ENCODE results near the gene SYS1. TPM values are rescaled to one million over a fixed set of nuclear protein-coding genes. Genes with fewer than 3 reads are reported as not detected.

SYS1 gene
- total RNA-seq, 4 donors from 2014 or later, result 19.2 to 35.6 (median 25.2) TPM

- H3K27ac ChIP-seq, result peak overlapping the region; percentile 1 to 98 (median 94)
- H3K9me3 ChIP-seq, result no peaks in the 10 kb centered on the region
- peaks cover 0 to 4% (median 0%) of the 10 kb centered on the region in 3 donors for H3K36me3 ChIP-seq
- H3K4me1 ChIP-seq, result peaks cover 0 to 99% (median 92%) of the 10 kb centered on the region in 4 donors
- no peak for TF ChIP-seq EP300 (IDR thresholded peaks at IDR 0.05)
- no peak for TF ChIP-seq CTCF (IDR thresholded peaks at IDR 0.05)
- no peak for TF ChIP-seq POLR2A (IDR thresholded peaks at IDR 0.05)
- 52 to 65% methylated on average over 5 of the region's 5 CpGs for WGBS, 2 donors
- no peak for DNase-seq (ENCODE audit: low spot score in 2 of 2)
- no peak overlapping the region for H3K4me3 ChIP-seq
- H3K27me3 ChIP-seq, result no peaks in the 10 kb centered on the region
Observed at GRCh38 chr20:45340236-45340847, 22.6 kb upstream of the SYS1 start.

GRCh38 chr20:45340951-45341350, 22.0 kb upstream of the SYS1 start:
- H3K4me1 ChIP-seq, result peaks cover 0 to 100% (median 96%) of the 10 kb centered on the region in 4 donors
- WGBS, 2 donors, result 28 to 36% methylated on average over 1 of the region's 1 CpG

GRCh38 chr20:45341579-45341938, 21.4 kb upstream of the SYS1 start:
- TF ChIP-seq POLR2A (IDR thresholded peaks at IDR 0.05) (no peak), CTCF (IDR thresholded peaks at IDR 0.05) (no peak), EP300 (IDR thresholded peaks at IDR 0.05) (no peak)
- Histone ChIP-seq H3K9me3 (no peaks in the 10 kb centered on the region), H3K36me3 (no peaks in the 10 kb centered on the region), H3K27me3 (no peaks in the 10 kb centered on the region), H3K4me3 (peak overlapping the region in 1 of 4 donors; percentile 28), H3K27ac (peak overlapping the region; percentile 40 to 98 (median 94)), H3K4me1 (peaks cover 0 to 100% (median 96%) of the 10 kb centered on the region in 4 donors)
- DNase-seq (ENCODE audit: low spot score in 2 of 2), result no peak
- WGBS, 2 donors, result 32 to 44% methylated on average over 3 of the region's 3 CpGs

More at GRCh38 chr20:45340951-45341350, 22.0 kb upstream of the SYS1 start:
- no peaks in the 10 kb centered on the region for H3K27me3 ChIP-seq
- H3K36me3 ChIP-seq, result no peaks in the 10 kb centered on the region
- no peak for TF ChIP-seq CTCF (IDR thresholded peaks at IDR 0.05)
- no peak for TF ChIP-seq EP300 (IDR thresholded peaks at IDR 0.05)
- no peak for TF ChIP-seq POLR2A (IDR thresholded peaks at IDR 0.05)
- no peaks in the 10 kb centered on the region for H3K9me3 ChIP-seq
- DNase-seq (ENCODE audit: low spot score in 2 of 2), result no peak
- no peak overlapping the region for H3K4me3 ChIP-seq
- H3K27ac ChIP-seq, result peak overlapping the region; percentile 1 to 98 (median 94)

- no peak for DNase-seq (ENCODE audit: low spot score in 2 of 2)
- Histone ChIP-seq H3K4me3 (peak overlapping the region in 2 of 4 donors; percentile 8 to 28), H3K4me1 (peaks cover 0 to 100% (median 90%) of the 10 kb centered on the region in 4 donors), H3K27me3 (no peaks in the 10 kb centered on the region), H3K9me3 (no peaks in the 10 kb centered on the region), H3K27ac (peak overlapping the region; percentile 40 to 98 (median 94)), H3K36me3 (no peaks in the 10 kb centered on the region)
- WGBS, 2 donors, result 25 to 28% methylated on average over 12 to 14 of the region's 16 CpGs
- TF ChIP-seq EP300 (IDR thresholded peaks at IDR 0.05), result peak in 1 of 2 donors; percentile 79
- no peak for TF ChIP-seq CTCF (IDR thresholded peaks at IDR 0.05)
- TF ChIP-seq POLR2A (IDR thresholded peaks at IDR 0.05), result peak; percentile 23 to 44
Observed at GRCh38 chr20:45341939-45342854, 20.8 kb upstream of the SYS1 start.
